ENCODE results near the gene USP21. TPM values are rescaled to one million over a fixed set of nuclear protein-coding genes. Genes with fewer than 3 reads are reported as not detected.

USP21 gene
- polyA plus RNA-seq, 1 experiment, result 19.3 TPM

Small RNA genes within 50 kb of the gene (small RNA-seq; reads per million reads assigned to genes)
- gene RF01225 (ENCODE audit: insufficient read length, low read depth, low replicate concordance), result not detected

Other genes with a start within 250 kb of the USP21 start
- gene ITLN2, start 204.7 kb upstream of the USP21 start, polyA plus RNA-seq (2011; rRNA removed), result not detected in 2 replicates
- gene F11R, start 138.3 kb upstream of the USP21 start, polyA plus RNA-seq (2011; rRNA removed), result 1.3 and 1.8 TPM in 2 replicates
- 0.22 and 0.26 TPM in 2 replicates for gene TSTD1, start 120.5 kb upstream of the USP21 start, polyA plus RNA-seq (2011; rRNA removed)
- 33.0 and 40.4 TPM in 2 replicates for gene USF1, start 113.5 kb upstream of the USP21 start, polyA plus RNA-seq (2011; rRNA removed)
- gene ARHGAP30, start 89.6 kb upstream of the USP21 start, polyA plus RNA-seq (2011; rRNA removed), result not detected in 2 replicates
- 0.05 TPM in 1 of 2 replicates, not detected in the other for gene NECTIN4, start 69.9 kb upstream of the USP21 start, polyA plus RNA-seq (2011; rRNA removed)
- gene KLHDC9, start 61.1 kb upstream of the USP21 start, polyA plus RNA-seq (2011; rRNA removed), result 3.9 and 5.8 TPM in 2 replicates
- gene PFDN2, start 41.5 kb upstream of the USP21 start, polyA plus RNA-seq (2011; rRNA removed), result 32.9 and 66.0 TPM in 2 replicates
- gene NIT1, start 41.4 kb upstream of the USP21 start, polyA plus RNA-seq (2011; rRNA removed), result 24.2 and 36.7 TPM in 2 replicates
- gene DEDD, start 26.8 kb upstream of the USP21 start, polyA plus RNA-seq (2011; rRNA removed), result 46.4 and 74.0 TPM in 2 replicates
- 89.4 and 134 TPM in 2 replicates for gene UFC1, start 5.5 kb upstream of the USP21 start, polyA plus RNA-seq (2011; rRNA removed)
- 17.6 and 29.7 TPM in 2 replicates for gene PPOX, start 6.9 kb downstream of the USP21 start, polyA plus RNA-seq (2011; rRNA removed)
- 24.7 and 39.0 TPM in 2 replicates for gene B4GALT3, start 18.0 kb downstream of the USP21 start, polyA plus RNA-seq (2011; rRNA removed)
- 0.99 and 1.3 TPM in 2 replicates for gene ADAMTS4, start 39.6 kb downstream of the USP21 start, polyA plus RNA-seq (2011; rRNA removed)
- gene NDUFS2, start 42.9 kb downstream of the USP21 start, polyA plus RNA-seq (2011; rRNA removed), result 129 TPM in 2 replicates
- 0.38 and 0.47 TPM in 2 replicates for gene FCER1G, start 55.8 kb downstream of the USP21 start, polyA plus RNA-seq (2011; rRNA removed)
- gene APOA2, start 64.1 kb downstream of the USP21 start, polyA plus RNA-seq (2011; rRNA removed), result not detected in 2 replicates
- gene TOMM40L, start 66.6 kb downstream of the USP21 start, polyA plus RNA-seq (2011; rRNA removed), result 9.6 and 13.1 TPM in 2 replicates
- gene NR1I3, start 78.7 kb downstream of the USP21 start, polyA plus RNA-seq (2011; rRNA removed), result not detected in 2 replicates
- gene PCP4L1, start 99.2 kb downstream of the USP21 start, polyA plus RNA-seq (2011; rRNA removed), result not detected in 2 replicates
- 0.42 and 0.69 TPM in 2 replicates for gene MPZ, start 150.5 kb downstream of the USP21 start, polyA plus RNA-seq (2011; rRNA removed)
- 275 and 315 TPM in 2 replicates for gene SDHC, start 154.9 kb downstream of the USP21 start, polyA plus RNA-seq (2011; rRNA removed)
- not detected in 2 replicates for gene CFAP126, start 208.4 kb downstream of the USP21 start, polyA plus RNA-seq (2011; rRNA removed)